Measurements from ENCODE around the gene KRTAP10-12. TPM values are rescaled to one million over a fixed set of nuclear protein-coding genes. Genes with fewer than 3 reads are reported as not detected.

KRTAP10-12 gene
- total RNA-seq, 1 experiment from 2014 or later, result not detected

GRCh38 chr21:44735821-44736220 is 38.8 kb downstream of the KRTAP10-12 start:
- Mint-ChIP-seq H3K4me1 (peaks cover 28% of the 10 kb centered on the region), H3K4me3 (no peak overlapping the region)
- TF ChIP-seq, protein P1, sequence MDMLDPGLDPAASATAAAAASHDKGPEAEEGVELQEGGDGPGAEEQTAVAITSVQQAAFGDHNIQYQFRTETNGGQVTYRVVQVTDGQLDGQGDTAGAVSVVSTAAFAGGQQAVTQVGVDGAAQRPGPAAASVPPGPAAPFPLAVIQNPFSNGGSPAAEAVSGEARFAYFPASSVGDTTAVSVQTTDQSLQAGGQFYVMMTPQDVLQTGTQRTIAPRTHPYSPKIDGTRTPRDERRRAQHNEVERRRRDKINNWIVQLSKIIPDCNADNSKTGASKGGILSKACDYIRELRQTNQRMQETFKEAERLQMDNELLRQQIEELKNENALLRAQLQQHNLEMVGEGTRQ (CRISPR knock-in tag; IDR thresholded peaks at IDR 0.05), result no peak
- TF ChIP-seq IRF2 (CRISPR knock-in tag; IDR thresholded peaks at IDR 0.05; ENCODE audit: borderline replicate concordance, low read depth), result no peak

DNA sequence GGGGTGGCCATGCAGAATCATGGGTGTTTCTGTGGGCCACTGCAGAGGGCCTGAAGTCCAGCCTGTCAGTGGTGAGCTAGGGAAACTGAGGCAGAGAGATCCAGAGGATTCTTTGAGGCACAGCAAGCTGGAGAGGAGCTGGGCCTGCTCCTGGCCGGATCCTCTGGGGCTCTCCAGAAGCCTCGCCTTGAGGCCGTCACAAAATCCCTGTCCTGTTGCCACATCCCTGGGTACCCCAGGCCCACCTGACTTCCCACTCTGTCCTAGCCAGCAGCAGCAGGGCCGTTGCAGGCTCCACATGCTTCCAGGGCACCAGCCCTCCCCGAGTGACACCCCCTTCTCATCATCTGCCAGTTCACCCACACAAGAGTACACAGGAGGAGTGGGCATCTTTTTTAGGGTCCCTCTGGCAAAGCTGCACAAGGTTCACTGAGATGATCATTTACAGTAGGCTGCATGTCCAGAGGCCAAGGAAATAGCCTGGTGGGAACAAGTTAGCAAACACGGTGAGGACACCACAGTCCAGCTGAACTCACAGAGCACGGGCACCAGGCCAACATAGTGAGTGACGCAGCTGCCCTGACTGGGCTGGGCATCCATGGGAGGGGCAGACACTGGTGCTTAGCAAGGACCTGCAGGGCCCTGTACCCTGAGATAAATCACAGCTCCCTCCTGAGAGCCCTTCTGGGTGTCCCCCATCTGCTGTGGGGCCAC is 39.5 kb downstream of the KRTAP10-12 start:
- CTCF ChIA-PET, result interaction anchor here (1.6 kb wide), 1 partner anchor 12 kb away, joined by 7 read pairs; no protein-coding TSS in a partner anchor
- POLR2A ChIA-PET, result no interaction called here

More at GRCh38 chr21:44735821-44736220, 38.8 kb downstream of the KRTAP10-12 start:
- CTCF ChIA-PET, result interaction anchor here (1.0 to 1.6 kb wide), 2 partner anchors 13 to 58 kb away, joined by 3 to 7 read pairs; no protein-coding TSS in a partner anchor
- H3K27ac Mint-ChIP-seq, result no peak overlapping the region
- H3K36me3 Mint-ChIP-seq, result peaks cover 41% of the 10 kb centered on the region
- H3K9me3 Mint-ChIP-seq, result peaks cover 49% of the 10 kb centered on the region
- ATAC-seq (no peak), DNase-seq (ENCODE audit: low spot score) (no peak)
- peaks cover 22% of the 10 kb centered on the region for H3K27me3 Mint-ChIP-seq (ENCODE audit: low read depth)
- POLR2A ChIA-PET, result interaction anchor here (0.6 kb wide), 1 partner anchor 433 kb away, joined by 3 read pairs; no protein-coding TSS in a partner anchor

DNA sequence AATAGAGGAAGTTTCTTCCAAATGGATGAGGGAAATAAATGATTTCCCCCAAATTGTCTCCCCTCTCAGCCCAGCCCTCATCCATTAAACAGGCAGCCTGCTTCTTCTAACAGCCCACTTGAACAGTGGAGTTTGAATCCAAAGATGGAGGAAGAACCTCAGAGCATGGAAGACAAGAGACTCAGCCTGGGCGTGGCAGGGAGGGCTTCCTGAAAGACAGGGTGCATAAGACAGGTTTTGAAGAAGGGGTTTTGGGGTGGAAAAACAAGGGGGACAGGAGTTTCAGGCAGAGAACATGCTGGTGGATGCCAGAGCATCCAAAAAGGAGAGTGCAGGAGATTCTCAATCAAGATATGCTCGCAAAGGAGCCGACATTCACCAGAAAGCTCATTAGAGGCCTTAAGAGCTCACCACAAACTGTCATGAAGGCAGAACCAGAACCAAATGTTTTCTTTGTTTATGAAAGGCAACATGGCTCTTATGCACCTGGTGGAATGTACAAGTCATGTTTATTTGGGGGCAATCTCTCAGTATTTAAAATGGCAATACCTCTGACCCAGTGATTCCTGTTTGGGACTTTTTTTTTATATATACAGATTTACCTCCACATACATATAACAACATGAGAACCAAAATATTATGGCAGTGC is 40.9 kb downstream of the KRTAP10-12 start:
- no peak overlapping the region for H3K4me3 Mint-ChIP-seq
- H3K9me3 Mint-ChIP-seq, result peaks cover 56% of the 10 kb centered on the region
- POLR2A ChIA-PET, result no interaction called here
- DNase-seq (ENCODE audit: low spot score), result no peak
- CTCF ChIA-PET, result no interaction called here
- no peak overlapping the region for H3K27ac Mint-ChIP-seq
- peaks cover 53% of the 10 kb centered on the region for H3K36me3 Mint-ChIP-seq
- peaks cover 25% of the 10 kb centered on the region for H3K4me1 Mint-ChIP-seq
- TF ChIP-seq, protein P2, sequence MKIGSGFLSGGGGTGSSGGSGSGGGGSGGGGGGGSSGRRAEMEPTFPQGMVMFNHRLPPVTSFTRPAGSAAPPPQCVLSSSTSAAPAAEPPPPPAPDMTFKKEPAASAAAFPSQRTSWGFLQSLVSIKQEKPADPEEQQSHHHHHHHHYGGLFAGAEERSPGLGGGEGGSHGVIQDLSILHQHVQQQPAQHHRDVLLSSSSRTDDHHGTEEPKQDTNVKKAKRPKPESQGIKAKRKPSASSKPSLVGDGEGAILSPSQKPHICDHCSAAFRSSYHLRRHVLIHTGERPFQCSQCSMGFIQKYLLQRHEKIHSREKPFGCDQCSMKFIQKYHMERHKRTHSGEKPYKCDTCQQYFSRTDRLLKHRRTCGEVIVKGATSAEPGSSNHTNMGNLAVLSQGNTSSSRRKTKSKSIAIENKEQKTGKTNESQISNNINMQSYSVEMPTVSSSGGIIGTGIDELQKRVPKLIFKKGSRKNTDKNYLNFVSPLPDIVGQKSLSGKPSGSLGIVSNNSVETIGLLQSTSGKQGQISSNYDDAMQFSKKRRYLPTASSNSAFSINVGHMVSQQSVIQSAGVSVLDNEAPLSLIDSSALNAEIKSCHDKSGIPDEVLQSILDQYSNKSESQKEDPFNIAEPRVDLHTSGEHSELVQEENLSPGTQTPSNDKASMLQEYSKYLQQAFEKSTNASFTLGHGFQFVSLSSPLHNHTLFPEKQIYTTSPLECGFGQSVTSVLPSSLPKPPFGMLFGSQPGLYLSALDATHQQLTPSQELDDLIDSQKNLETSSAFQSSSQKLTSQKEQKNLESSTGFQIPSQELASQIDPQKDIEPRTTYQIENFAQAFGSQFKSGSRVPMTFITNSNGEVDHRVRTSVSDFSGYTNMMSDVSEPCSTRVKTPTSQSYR (CRISPR knock-in tag; IDR thresholded peaks at IDR 0.05), result no peak
- TF ChIP-seq OVOL2 (CRISPR knock-in tag; IDR thresholded peaks at IDR 0.05; ENCODE audit: borderline replicate concordance) (no peak), FOXK1 (CRISPR knock-in tag; IDR thresholded peaks at IDR 0.05) (no peak), TCF7 (CRISPR knock-in tag; IDR thresholded peaks at IDR 0.05; ENCODE audit: low read depth) (no peak), NR2C2 (CRISPR knock-in tag; IDR thresholded peaks at IDR 0.05) (no peak), RORB (CRISPR knock-in tag; IDR thresholded peaks at IDR 0.05) (no peak), FOXP1 (CRISPR knock-in tag; IDR thresholded peaks at IDR 0.05; ENCODE audit: borderline replicate concordance) (no peak), ZNF138 (CRISPR knock-in tag; conservative IDR thresholded peaks at IDR 0.05) (no peak)
- TF ChIP-seq, protein P3, sequence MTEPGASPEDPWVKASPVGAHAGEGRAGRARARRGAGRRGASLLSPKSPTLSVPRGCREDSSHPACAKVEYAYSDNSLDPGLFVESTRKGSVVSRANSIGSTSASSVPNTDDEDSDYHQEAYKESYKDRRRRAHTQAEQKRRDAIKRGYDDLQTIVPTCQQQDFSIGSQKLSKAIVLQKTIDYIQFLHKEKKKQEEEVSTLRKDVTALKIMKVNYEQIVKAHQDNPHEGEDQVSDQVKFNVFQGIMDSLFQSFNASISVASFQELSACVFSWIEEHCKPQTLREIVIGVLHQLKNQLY (CRISPR knock-in tag; IDR thresholded peaks at IDR 0.05), result no peak
- TF ChIP-seq, protein P4, sequence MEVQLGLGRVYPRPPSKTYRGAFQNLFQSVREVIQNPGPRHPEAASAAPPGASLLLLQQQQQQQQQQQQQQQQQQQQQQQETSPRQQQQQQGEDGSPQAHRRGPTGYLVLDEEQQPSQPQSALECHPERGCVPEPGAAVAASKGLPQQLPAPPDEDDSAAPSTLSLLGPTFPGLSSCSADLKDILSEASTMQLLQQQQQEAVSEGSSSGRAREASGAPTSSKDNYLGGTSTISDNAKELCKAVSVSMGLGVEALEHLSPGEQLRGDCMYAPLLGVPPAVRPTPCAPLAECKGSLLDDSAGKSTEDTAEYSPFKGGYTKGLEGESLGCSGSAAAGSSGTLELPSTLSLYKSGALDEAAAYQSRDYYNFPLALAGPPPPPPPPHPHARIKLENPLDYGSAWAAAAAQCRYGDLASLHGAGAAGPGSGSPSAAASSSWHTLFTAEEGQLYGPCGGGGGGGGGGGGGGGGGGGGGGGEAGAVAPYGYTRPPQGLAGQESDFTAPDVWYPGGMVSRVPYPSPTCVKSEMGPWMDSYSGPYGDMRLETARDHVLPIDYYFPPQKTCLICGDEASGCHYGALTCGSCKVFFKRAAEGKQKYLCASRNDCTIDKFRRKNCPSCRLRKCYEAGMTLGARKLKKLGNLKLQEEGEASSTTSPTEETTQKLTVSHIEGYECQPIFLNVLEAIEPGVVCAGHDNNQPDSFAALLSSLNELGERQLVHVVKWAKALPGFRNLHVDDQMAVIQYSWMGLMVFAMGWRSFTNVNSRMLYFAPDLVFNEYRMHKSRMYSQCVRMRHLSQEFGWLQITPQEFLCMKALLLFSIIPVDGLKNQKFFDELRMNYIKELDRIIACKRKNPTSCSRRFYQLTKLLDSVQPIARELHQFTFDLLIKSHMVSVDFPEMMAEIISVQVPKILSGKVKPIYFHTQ (CRISPR knock-in tag; IDR thresholded peaks at IDR 0.05), result no peak
- H3K27me3 Mint-ChIP-seq (ENCODE audit: low read depth), result peaks cover 22% of the 10 kb centered on the region
- no peak for ATAC-seq

More for the DNA sequence above, 39.5 kb downstream of the KRTAP10-12 start:
- H3K36me3 Mint-ChIP-seq, result peaks cover 46% of the 10 kb centered on the region
- TF ChIP-seq, protein P5, sequence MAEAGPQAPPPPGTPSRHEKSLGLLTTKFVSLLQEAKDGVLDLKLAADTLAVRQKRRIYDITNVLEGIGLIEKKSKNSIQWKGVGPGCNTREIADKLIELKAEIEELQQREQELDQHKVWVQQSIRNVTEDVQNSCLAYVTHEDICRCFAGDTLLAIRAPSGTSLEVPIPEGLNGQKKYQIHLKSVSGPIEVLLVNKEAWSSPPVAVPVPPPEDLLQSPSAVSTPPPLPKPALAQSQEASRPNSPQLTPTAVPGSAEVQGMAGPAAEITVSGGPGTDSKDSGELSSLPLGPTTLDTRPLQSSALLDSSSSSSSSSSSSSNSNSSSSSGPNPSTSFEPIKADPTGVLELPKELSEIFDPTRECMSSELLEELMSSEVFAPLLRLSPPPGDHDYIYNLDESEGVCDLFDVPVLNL (CRISPR knock-in tag; IDR thresholded peaks at IDR 0.05; ENCODE audit: borderline replicate concordance, low read depth), result no peak
- no peak for TF ChIP-seq ZNF423 (CRISPR knock-in tag; IDR thresholded peaks at IDR 0.05)
- TF ChIP-seq, protein P6, sequence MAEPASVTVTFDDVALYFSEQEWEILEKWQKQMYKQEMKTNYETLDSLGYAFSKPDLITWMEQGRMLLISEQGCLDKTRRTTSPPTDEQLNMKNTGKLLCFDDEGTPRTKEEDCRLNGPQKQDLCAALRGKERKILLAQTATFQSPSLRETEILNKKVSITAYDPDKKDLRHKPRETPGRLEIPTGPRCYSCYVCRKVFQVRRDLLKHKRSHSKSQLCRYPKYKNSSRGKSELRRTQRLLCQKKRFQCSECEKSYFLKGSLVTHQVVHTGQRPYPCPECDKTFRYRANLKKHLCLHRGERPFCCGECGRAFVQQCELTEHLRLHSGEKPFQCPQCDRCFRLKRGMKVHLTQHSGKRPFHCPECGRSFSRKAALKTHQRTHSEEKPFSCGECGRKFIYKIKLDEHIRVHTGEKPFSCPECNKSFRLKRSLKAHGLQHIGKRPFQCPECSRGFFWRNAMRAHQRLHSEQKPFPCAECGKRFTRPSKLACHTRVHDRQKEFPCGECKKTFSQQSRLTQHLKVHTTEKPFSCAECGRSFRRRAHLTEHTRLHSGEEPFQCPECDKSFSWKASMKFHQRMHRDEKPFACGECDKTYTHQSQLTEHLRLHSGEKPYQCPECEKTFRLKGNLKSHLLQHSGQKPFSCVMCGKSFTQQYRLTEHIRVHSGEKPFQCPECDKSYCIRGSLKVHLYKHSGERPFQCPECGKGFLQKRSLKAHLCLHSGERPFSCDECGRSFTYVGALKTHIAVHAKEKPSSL (CRISPR knock-in tag; conservative IDR thresholded peaks at IDR 0.05), result no peak
- TF ChIP-seq JAZF1 (CRISPR knock-in tag; IDR thresholded peaks at IDR 0.05), result no peak
- no peak for TF ChIP-seq PRRX2 (CRISPR knock-in tag; IDR thresholded peaks at IDR 0.05)
- peaks cover 22% of the 10 kb centered on the region for H3K27me3 Mint-ChIP-seq (ENCODE audit: low read depth)
- peaks cover 49% of the 10 kb centered on the region for H3K9me3 Mint-ChIP-seq
- DNase-seq (ENCODE audit: low spot score) (no peak), ATAC-seq (no peak)
- H3K4me3 Mint-ChIP-seq, result no peak overlapping the region
- H3K4me1 Mint-ChIP-seq, result peaks cover 25% of the 10 kb centered on the region
- no peak overlapping the region for H3K27ac Mint-ChIP-seq
